GM19023 (cell line): ENCODE data around the gene RARRES1.

ENCODE experiments used
- ATAC-seq: cut with Tn5 transposase; IDR thresholded peaks from one replicate; pipeline ENCODE4 v1.9.1; 2021; ENCODE audit warnings: mild to moderate bottlenecking, moderate library complexity; ENCODE audit not compliant: unreplicated experiment

RARRES1 gene

DNA sequence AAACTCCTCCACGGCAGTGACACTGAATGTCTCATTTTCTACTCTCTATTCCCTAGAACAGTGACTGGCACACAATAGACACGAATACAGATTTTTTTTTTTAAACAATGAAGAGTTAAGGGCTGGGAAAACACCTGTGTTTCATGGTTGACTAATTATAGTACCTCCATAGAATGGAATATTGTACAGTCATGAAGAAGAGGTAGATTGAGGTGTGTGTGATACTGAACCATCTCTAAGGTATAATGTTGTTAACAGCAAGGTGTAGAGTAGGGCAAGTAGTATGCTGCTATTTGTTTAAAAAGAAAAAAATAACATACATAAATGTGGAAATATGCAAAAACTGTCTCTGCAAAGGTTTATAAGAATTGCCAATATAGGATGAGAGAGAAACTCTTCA is 5.2 kb upstream of the RARRES1 start:
- ATAC-seq = no peak

DNA sequence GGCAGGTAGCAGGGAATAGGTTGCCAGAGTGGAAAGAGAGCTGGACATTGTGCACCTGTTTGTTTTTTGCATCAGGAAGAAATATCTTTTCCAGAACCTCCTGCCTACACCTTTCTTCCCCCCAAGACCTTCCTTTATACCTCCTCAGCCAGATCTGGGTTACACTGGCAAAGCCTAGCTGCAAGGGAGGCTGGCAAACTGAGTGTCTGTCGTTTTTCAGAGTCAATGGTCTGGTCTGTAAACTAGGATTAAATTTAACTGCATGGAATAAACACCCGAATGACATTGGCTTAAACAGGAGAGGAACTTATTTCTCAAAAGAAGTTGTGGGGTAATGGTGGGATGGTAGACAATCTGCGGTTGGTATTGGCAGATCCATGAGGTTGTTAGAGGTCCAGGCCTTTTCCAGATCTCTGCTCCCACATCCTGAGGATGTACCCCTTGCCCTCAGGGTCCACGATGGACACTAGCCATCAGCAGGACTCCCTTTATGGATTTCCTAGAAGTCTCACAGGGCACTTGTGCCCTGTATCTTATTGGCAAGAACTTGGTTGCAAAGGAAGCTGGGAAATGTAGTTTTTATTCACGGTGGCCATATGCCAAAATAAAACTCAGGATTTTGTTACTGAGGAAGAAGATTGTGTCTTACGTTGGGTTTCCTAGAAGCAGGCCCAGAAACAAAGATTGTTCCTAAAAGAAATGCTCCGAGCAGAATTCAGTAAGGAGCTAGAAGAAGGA is 3.2 kb upstream of the RARRES1 start:
- ATAC-seq = no peak

DNA sequence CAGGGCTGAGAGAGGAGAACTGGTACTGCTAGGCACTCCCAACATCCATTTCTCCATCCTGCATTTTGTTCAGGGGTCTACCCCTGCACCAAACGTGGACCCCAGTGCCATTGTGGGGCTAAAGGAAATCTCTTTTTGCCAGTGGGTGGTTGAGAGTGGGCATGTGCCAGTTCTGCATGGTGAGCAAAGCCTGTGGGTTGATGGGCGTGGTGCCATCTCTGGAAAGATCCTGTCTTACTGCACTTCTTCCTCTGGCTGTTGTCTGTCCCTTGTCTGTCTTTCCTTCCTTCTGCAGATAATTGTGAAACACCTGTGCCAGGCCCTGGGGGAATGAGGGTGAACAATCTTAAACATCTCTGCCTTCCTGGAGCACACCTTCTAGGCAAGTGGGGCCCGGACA is 1.4 kb upstream of the RARRES1 start:
- no peak for ATAC-seq

DNA sequence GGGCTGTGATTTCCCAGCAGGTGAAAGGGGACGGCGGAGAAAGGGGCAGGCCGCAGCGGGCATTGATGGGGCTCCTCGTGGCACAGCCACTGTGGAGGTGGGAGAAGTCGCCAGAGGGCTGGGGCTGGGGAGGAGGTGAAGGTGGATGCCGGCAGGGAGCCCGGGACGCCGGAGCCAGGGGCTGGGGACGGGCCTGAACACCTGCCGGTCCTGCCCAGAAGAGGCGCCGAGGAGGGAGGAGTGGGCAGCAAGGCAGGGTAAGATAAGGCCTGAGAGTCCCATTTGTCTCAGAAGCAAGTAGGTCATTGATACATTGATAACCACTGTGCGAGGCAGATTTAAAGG is 571 bp upstream of the RARRES1 start:
- no peak for ATAC-seq

DNA sequence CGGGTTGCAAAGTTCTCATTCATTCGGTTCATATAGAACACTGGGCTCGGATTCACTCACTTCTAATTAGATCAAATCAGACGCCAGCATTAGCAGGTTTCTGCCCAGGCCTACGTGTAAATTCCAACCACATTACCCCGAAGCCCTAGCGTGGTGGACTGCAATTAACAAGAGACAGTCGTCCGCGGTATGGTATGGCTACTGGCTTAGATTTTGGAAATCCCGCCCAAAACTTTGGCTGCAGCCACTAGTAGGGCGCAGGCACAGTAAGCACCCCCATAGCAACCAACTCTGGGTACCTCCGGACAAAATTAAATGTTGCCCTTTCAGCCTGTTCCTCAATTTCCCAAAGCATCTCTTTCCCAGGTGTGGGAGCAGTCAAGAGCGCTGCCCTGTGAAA is 771 bp downstream of the RARRES1 start:
- ATAC-seq = no peak

DNA sequence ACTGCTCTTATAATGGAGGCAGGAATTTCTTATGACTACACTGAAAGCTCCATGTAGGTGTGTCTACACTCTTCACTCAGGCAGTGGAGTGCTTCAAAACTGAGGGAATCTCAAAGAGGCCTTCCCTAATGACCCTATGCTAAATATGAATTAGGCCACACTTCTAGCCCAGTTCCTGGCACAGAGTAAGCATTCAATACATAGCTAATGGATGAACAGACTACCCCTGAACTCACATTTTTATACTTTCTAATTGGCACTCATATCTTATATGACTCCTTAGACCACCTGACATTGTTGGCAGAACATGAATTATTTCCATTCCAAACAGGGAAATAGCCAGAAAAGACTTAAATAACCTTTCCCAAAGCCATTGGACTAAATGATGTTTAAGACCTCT is 3.4 kb downstream of the RARRES1 start:
- no peak for ATAC-seq

DNA sequence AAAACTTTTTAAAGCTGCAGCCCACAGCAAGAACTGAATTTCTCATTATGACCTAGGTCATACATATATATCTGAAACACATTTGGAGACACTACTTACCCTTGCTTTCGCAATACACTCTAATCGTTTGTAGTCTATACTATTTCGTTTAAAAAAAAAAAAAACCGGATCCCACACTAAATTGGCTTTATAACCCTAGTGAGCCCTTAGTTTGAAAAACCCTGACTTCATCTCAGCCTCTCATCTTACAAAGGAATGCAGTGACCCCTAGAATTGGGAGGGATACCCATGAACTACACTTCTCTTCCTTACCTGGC is 4.2 kb downstream of the RARRES1 start:
- no peak for ATAC-seq

DNA sequence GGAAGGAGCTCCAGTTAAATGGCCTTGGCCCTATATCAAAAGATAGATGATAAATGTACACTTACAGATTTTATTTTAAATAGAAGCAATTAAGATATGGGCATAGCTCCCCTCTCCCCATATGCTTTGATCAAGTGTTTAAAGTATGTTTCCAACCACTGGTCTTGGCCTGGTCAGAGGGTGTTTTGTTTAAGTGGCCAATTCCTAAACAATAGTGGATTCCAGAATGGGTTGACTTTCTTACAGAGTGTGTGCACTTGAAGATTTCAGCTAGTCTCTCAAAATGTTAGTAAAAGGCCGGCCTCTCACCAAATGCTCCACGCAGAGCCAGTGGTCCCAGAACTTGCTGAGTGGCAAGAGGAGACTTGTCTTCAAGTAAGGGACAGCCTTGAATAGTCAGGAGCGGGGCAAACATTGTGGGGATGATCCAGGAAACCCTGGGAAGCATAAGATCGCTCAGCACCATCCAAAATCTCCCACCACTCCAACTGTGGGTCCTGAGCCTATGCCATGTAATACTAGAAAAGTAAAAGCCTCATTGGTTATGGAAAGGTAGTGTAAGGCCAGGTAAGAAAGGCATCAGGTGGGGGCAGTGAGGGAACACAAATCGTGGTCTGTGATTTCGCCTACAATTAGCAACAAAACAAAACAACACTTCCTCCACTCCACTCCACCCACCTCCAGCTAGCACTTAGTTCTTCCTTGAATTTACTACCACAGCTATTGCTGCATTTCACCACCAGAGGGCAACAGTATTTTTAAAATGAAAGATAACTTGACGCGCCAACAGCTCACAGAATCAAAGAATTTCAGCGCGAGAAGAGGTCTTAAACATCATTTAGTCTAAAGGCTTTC is 4.8 kb downstream of the RARRES1 start:
- ATAC-seq = peak; percentile 58

DNA sequence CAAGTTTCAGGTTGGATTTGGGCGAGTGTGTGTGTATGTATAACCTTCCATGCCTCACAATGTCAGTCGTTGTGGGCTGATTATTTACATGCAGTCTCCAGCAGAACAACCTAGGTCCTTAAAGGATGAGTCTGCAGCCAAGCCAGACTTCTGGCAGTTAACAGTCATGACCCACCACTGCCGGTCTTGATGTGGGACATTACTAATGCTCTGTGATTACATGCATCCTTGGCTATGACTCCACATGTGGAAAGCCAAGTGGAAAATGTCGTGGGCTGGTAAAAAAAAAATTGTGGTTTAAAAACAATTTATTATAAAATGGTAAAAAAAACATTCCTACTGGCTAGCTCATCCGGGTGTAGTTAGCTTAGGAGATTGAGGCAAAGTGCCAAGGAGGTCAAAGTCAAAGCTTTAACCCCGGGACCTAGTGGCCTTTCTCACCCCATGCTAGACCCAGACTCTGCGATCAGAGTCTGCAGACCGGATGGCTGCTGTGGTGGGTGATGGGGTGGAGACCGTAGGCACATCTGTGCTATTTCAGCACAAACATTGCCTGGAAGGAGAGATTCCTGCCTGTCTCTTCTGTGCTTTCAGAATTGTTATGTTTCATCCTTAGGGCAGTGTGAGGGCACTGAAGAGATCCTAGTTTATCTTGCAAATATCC is 6.8 kb downstream of the RARRES1 start:
- ATAC-seq = no peak

DNA sequence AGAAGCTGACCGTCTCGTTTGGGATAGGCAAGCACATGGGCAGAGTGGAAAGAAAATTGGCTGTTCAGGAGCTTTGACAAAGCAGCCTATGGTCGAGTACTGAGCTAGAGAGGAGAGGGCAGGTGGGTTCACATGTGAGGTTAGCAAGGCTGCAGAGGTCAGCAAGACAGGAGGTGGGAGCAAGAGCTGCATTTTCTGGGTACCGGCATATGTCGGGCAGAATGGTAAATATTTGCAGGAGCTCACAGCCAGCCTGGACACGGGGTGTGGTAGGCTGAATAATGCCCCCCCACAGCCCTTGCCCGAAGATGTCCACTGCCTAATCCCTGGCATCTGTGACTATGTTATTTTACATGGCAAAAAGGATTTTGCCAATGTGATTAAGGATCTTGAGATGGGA is 8.3 kb downstream of the RARRES1 start:
- ATAC-seq = no peak

DNA sequence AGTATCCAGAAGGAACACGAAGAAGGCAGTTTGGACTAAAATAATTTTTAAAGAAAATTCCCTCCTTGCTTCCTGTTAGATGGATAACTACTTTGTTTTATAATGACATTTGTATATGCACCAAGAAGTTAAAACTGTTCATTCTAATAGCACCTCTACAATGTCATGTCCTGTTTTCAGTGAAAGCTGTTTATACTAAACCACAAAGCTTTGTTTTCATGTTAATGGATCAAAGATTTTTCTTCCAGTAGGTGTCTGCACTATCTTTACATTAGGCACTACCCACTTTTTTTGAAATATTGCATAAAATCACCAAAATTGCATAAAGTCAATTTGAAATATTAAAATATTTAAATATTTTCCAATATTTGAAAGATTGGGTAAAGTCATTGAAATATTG is 10.1 kb downstream of the RARRES1 start:
- no peak for ATAC-seq

DNA sequence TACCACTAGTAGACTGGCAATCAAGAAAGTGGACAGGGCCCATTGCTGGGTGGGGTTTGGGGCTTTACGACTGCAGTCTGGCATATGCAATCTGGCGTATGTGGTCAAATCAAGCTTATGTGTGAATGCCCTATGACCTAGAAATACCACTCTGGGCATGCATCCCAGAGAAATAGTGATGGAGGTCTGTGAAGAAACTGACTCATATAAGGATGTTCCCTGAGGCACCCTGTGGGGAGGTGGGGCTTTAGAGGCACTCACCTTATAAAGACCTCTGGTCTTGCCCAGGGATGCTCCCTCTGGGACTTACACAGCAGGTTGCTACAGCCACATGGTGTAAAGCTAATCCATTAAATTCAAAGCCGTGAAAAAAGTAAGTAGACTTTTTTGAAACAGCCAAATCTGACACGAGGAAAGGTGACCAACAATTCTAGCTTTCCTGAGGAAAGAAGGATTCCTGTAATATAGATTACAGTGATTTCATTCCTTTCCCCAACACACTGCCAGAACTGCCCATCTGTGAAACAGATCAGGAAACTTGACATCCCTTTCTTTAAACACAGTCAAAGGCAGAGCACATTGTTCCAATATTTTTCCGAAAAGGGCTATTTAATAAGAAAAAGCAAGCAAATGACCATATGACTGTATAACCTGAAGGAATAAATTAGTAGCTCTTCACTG is 13.6 kb downstream of the RARRES1 start:
- no peak for ATAC-seq

DNA sequence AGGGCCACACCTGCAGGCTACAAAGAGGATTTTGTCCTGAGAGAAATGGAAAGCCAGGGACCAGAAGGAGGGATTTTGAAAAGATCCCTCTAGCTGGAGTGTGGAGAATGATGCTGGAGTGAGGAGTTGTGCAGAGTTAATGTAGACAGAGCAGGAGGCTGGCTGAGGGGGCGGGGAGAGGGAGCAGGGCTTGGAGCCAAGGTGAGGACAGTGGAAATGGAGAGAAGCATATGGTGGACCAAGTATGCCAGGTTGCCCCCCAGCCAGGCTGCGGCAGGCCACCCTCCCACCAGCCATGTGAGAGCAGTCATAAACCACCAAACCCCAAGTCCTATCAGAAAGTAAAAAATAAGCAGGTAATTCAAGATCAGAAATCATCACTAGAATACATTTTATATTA is 14.7 kb downstream of the RARRES1 start:
- no peak for ATAC-seq

DNA sequence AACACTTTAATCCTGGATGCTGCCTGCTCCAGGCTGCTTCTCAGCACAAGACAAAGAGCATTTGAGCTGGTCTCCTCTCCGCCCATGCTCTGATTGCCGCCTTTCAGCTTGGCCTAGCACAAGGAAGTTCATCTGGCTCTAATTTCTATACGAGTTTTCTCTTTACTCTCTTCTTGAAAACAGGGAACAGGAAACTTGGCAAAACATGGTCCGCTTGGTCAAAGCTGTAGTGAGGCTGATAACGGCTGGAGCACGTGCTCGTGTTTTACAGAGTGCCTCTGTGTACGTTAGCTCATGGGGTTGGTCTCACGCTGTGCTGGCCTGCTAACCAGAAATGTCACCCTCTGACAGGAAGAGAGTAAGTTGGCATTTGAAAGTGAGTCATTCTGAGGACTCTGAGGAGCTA is 19.2 kb downstream of the RARRES1 start:
- ATAC-seq = no peak

DNA sequence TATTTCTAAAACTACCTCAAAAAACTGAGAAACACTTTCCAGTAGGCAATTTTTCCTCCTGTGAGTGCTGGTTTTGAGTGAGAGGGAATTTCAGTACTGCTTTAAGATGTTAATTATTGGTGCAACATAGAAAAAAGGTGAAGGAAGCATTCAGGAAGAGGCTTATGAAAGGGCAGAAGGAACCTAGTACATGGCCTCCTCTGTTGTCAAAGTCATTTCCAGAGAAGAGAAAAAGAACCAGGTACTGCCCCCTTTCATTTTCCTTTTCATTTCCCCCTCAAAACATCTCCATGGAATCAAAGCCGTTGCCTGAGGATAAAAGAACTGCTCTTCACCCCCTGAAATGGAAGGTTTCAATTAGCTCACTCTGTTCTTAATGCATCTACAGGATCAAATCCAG is 19.8 kb downstream of the RARRES1 start:
- ATAC-seq = no peak

DNA sequence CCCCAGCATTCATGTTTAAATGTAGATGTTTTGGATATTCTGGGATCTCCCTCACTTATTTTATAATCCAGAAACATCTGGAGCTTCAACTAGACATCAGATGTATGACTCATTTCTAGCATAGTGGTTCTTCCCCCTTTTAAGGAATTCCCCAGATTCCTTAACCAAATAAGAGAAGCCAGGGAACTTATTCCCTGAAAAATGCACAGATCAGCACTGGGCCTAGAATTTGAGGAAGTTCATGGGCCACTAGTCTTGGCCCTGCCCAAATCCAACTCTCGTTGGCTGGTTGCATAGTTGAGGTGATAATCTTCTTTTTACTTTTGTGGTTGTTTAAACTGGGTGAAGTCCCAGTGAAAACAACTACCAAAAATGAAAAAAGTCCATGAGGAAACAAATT is 20.4 kb downstream of the RARRES1 start:
- no peak for ATAC-seq

DNA sequence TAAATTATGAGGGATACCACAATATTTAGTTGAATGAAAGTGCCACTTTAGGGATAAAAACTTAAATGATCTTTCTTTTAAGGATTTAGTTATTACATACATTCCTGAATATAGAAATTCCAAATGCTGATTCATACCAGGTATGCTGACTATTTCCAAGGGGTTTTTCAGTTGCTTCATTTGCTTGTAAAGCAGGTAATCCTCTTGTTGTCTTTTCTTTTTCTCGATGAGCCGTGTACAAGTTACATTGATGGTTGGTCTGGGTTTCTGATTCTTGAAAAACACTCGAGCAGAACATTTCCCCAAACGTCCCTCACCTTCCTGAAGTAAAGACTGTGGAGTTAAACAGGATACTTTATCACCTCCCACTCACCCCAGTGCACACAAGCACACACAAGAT is 21.7 kb downstream of the RARRES1 start:
- ATAC-seq = no peak

DNA sequence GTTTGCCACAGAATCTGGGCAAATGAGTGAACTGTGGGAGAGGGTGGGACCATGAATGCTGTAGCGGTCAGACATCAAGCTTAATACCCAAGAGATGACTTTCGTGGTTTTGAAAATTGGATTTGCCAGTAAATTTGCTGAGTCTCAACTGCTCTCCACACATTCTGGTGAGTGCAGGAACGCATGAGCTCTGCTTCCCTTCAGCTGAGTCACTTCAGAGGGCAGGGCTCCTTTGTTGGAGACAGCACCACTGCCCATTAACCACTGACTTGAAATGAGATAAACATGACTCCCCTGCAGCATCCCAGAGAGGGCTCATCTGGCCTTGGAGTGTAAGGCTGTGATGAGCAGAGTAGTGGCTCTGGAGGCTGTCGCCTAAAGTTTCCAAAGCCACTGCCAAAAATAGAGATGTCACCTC is 22.6 kb downstream of the RARRES1 start:
- ATAC-seq = no peak

DNA sequence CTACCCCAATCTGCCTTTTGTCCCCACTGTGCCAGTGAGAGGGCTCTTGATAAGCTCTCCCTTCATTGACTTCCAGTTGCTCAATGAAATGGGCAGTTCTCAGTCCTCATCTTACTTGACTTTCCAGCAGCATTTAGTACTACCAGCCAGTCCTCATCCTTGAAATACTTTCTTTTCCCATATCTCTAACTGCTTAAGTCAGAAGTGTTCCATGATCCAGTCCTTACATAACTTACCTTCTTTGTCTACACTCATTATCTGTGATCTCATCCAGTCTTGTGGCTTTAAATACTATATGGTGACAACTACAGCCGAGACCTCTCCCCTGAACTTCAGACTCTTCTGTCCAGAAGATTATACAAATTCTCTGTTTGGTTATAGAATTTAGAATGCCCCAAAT is 28.7 kb downstream of the RARRES1 start:
- ATAC-seq = no peak

DNA sequence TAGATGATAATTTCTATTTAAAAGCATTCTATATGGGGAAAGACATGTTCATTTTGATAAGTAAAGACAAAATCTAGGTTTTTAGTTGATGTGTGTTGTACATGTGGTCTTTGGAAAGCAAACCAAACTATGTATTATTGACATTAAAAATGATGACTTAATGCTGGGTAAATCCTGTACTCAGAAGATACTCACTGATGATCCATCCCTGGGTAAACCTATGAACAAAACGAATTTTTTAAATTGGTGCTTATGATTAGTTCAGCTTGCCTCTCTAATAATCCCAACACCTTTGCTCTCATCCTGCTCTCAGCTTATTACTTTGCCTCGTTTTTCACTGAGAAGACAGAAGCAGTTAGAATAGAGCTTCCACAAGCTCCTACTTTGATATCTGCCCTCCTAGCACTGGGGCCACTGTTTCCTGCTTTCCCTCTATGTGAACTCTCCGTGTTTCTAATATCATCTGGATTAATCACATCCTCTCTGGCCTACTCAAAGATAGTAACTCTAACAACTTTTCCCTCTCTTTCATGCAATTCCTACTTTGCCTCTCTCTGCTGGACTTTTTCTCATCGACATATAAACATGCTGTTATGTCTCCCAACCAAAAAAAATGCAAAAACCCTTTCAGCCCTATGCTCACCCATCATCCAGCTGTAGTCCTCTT is 29.3 kb downstream of the RARRES1 start:
- ATAC-seq = no peak

DNA sequence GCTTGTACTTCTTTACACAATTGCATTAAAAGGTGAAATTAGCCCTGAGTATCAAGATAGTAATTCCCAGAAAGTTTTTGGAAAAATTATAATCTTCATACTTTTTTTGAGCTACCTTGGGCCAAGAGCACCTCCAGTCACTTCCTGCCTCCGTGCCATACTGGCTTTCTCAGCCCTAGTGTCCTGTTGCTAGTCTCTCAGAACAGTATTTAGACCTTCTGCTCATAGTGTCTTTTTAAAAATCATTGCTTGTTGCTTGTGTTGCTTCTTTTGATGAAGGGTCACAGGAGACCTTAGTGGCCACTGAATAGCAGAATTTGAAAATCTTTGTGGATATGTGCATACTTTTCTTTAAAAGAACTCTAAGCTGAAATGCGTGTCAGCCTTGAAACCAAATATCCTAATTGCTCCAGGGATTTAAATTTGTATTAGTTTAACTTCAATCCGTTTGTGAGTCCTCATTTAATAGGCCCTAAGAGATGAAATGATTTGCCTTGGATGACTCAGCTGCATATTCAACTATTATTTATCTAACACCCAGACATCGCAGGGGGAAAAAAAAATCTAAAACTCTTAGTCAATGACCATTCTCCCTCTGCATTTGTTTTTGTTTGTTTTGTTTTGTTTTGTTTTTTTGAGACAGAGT is 30.7 kb downstream of the RARRES1 start:
- no peak for ATAC-seq
